ENCODE measurements around the gene CARHSP1.

Gene CARHSP1

GRCh38 chr16:8894736-8895334 is 26.0 kb upstream of the CARHSP1 start:
- H3K4me2 ChIP-seq (ENCODE audit: low read length): no peak overlapping the region
- H3K27ac ChIP-seq: no peak overlapping the region

GRCh38 chr16:8893976-8894690 is 25.3 kb upstream of the CARHSP1 start:
- Histone ChIP-seq H3K4me2 (ENCODE audit: low read length) (no peak overlapping the region), H3K36me3 (ENCODE audit: control insufficient read depth, insufficient read depth, low read length) (no peaks in the 10 kb centered on the region), H3K27ac (no peak overlapping the region), H2AFZ (no peak overlapping the region), H3K9me3 (ENCODE audit: control insufficient read depth, low read length) (no peaks in the 10 kb centered on the region), H3K27me3 (ENCODE audit: control insufficient read depth, insufficient read depth, low read length) (no peaks in the 10 kb centered on the region), H3K4me1 (no peaks in the 10 kb centered on the region), H3K4me3 (ENCODE audit: low read depth, low read length) (no peak overlapping the region), H3K9ac (no peak overlapping the region), H3K79me2 (peaks cover 5% of the 10 kb centered on the region)
- TF ChIP-seq, protein P1, sequence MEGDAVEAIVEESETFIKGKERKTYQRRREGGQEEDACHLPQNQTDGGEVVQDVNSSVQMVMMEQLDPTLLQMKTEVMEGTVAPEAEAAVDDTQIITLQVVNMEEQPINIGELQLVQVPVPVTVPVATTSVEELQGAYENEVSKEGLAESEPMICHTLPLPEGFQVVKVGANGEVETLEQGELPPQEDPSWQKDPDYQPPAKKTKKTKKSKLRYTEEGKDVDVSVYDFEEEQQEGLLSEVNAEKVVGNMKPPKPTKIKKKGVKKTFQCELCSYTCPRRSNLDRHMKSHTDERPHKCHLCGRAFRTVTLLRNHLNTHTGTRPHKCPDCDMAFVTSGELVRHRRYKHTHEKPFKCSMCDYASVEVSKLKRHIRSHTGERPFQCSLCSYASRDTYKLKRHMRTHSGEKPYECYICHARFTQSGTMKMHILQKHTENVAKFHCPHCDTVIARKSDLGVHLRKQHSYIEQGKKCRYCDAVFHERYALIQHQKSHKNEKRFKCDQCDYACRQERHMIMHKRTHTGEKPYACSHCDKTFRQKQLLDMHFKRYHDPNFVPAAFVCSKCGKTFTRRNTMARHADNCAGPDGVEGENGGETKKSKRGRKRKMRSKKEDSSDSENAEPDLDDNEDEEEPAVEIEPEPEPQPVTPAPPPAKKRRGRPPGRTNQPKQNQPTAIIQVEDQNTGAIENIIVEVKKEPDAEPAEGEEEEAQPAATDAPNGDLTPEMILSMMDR (IDR thresholded peaks at IDR 0.05): no peak

More at GRCh38 chr16:8894736-8895334, 26.0 kb upstream of the CARHSP1 start:
- Histone ChIP-seq H3K79me2 (peaks cover 5% of the 10 kb centered on the region), H3K36me3 (ENCODE audit: control insufficient read depth, insufficient read depth, low read length) (no peaks in the 10 kb centered on the region), H3K9me3 (ENCODE audit: control insufficient read depth, low read length) (no peaks in the 10 kb centered on the region), H2AFZ (no peak overlapping the region), H3K27me3 (ENCODE audit: control insufficient read depth, insufficient read depth, low read length) (no peaks in the 10 kb centered on the region), H3K4me3 (ENCODE audit: low read depth, low read length) (no peak overlapping the region), H3K9ac (no peak overlapping the region), H3K4me1 (no peaks in the 10 kb centered on the region)
- TF ChIP-seq, protein P1 (IDR thresholded peaks at IDR 0.05): no peak

DNA sequence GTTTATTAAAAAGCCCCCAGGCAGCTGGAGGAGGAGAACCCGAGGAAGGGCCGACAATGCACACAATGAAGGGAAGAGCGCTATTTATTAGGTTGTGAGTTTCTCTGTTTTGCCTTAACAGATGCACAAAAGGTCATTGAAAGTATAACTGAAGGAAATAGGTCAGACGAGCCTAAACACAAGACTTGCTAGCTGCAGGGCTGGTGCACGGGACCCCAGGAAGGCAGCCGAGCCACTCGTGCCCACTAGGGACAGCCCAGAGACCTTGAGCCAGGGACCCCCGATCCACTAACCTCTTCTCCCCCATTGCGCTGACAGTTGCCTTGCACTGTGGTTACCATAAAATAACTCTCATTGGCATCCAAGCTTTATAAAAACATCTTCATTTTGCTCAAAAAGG is 24.6 kb upstream of the CARHSP1 start:
- peaks cover 5% of the 10 kb centered on the region for H3K79me2 ChIP-seq
- H3K4me3 ChIP-seq (ENCODE audit: low read depth, low read length): no peak overlapping the region
- H3K36me3 ChIP-seq (ENCODE audit: control insufficient read depth, insufficient read depth, low read length): no peaks in the 10 kb centered on the region
- no peak overlapping the region for H3K9ac ChIP-seq
- no peaks in the 10 kb centered on the region for H3K4me1 ChIP-seq
- TF ChIP-seq, protein P1 (IDR thresholded peaks at IDR 0.05): no peak
- no peaks in the 10 kb centered on the region for H3K9me3 ChIP-seq (ENCODE audit: control insufficient read depth, low read length)
- H3K27me3 ChIP-seq (ENCODE audit: control insufficient read depth, insufficient read depth, low read length): no peaks in the 10 kb centered on the region
- H3K4me2 ChIP-seq (ENCODE audit: low read length): no peak overlapping the region
- H2AFZ ChIP-seq: no peak overlapping the region
- H3K27ac ChIP-seq: no peak overlapping the region

GRCh38 chr16:8892101-8892575 is 23.3 kb upstream of the CARHSP1 start:
- Histone ChIP-seq H2AFZ (no peak overlapping the region), H3K27ac (no peak overlapping the region), H3K9ac (no peak overlapping the region), H3K4me2 (ENCODE audit: low read length) (no peak overlapping the region), H3K4me3 (ENCODE audit: low read depth, low read length) (no peak overlapping the region), H3K36me3 (ENCODE audit: control insufficient read depth, insufficient read depth, low read length) (no peaks in the 10 kb centered on the region), H3K4me1 (no peaks in the 10 kb centered on the region), H3K79me2 (peaks cover 4% of the 10 kb centered on the region), H3K27me3 (ENCODE audit: control insufficient read depth, insufficient read depth, low read length) (no peaks in the 10 kb centered on the region), H3K9me3 (ENCODE audit: control insufficient read depth, low read length) (no peaks in the 10 kb centered on the region)
- TF ChIP-seq, protein P1 (IDR thresholded peaks at IDR 0.05): no peak
